ENCODE measurements around the gene SERTAD4. TPM values are rescaled to one million over a fixed set of nuclear protein-coding genes. Genes with fewer than 3 reads are reported as not detected.
"Not testable (repeated sequence)": the region's sequence is repeated elsewhere in the genome, so short reads cannot be mapped to it uniquely, and the experiment has no call there.

SERTAD4 gene
- not detected for polyA plus RNA-seq (ENCODE audit: low read depth in 6 of 6)

- no peaks in the 10 kb centered on the region for H3K36me3 Mint-ChIP-seq
- DNase-seq (no peak), ATAC-seq (ENCODE audit: low read depth in 2 of 2) (no peak)
- H3K27ac Mint-ChIP-seq = peak within 1 kb of the TSS in 1 of 6 donors; percentile 29
- peak within 1 kb of the TSS; percentile 23 to 81 (median 65) for H3K4me3 Mint-ChIP-seq
- peaks cover 30 to 57% (median 48%) of the 10 kb centered on the region in 3 donors for H3K27me3 Mint-ChIP-seq
- H3K9me3 Mint-ChIP-seq = no peaks in the 10 kb centered on the region
- peaks cover 4 to 14% (median 5%) of the 10 kb centered on the region in 3 donors for H3K4me1 Mint-ChIP-seq
These were observed at the start of gene SERTAD4 for GRCh38 chr1:210232511-210233215. SERTAD4 (plus strand) TSS chr1:210232796; CDS start chr1:210237961, 5,165 bp downstream.

GRCh38 chr1:210185063-210185462, 47.5 kb upstream of the SERTAD4 start:
- peaks cover 9 to 21% (median 11%) of the 10 kb centered on the region in 3 donors for H3K27me3 Mint-ChIP-seq
- no peak for DNase-seq
- H3K4me1 Mint-ChIP-seq = no peaks in the 10 kb centered on the region
- H3K27ac Mint-ChIP-seq = no peak overlapping the region
- H3K9me3 Mint-ChIP-seq = peaks cover 0 to 4% (median 0%) of the 10 kb centered on the region in 7 donors
- no peak overlapping the region for H3K4me3 Mint-ChIP-seq
- no peak for ATAC-seq (ENCODE audit: low read depth in 2 of 2)
- H3K36me3 Mint-ChIP-seq = no peaks in the 10 kb centered on the region

GRCh38 chr1:210187849-210188606, 44.6 kb upstream of the SERTAD4 start:
- not testable (repeated sequence) for ATAC-seq (ENCODE audit: low read depth in 2 of 2); DNase-seq; H3K4me3 Mint-ChIP-seq; H3K9me3 Mint-ChIP-seq; H3K36me3 Mint-ChIP-seq; H3K4me1 Mint-ChIP-seq; H3K27me3 Mint-ChIP-seq; H3K27ac Mint-ChIP-seq

GRCh38 chr1:210189426-210189825, 43.2 kb upstream of the SERTAD4 start:
- H3K36me3 Mint-ChIP-seq = no peaks in the 10 kb centered on the region
- ATAC-seq (ENCODE audit: low read depth in 2 of 2) = no peak
- H3K27me3 Mint-ChIP-seq = peaks cover 0 to 5% (median 0%) of the 10 kb centered on the region in 3 donors

GRCh38 chr1:210195635-210196160, 36.9 kb upstream of the SERTAD4 start:
- Mint-ChIP-seq H3K36me3 (peaks cover 0 to 5% of the 10 kb centered on the region in 2 donors), H3K27ac (peak overlapping the region in 1 of 6 donors; percentile 71), H3K27me3 (peaks cover 1 to 4% (median 3%) of the 10 kb centered on the region in 3 donors), H3K9me3 (peaks cover 0 to 10% (median 5%) of the 10 kb centered on the region in 7 donors), H3K4me1 (no peaks in the 10 kb centered on the region), H3K4me3 (no peak overlapping the region)
- DNase-seq (no peak), ATAC-seq (ENCODE audit: low read depth in 2 of 2) (no peak)

More at GRCh38 chr1:210189426-210189825, 43.2 kb upstream of the SERTAD4 start:
- Mint-ChIP-seq H3K4me3 (no peak overlapping the region), H3K9me3 (peaks cover 0 to 4% (median 0%) of the 10 kb centered on the region in 7 donors), H3K27ac (no peak overlapping the region), H3K4me1 (no peaks in the 10 kb centered on the region)
- DNase-seq = no peak

- Mint-ChIP-seq H3K27me3 (peaks cover 4 to 10% (median 5%) of the 10 kb centered on the region in 3 donors), H3K27ac (peak overlapping the region in 1 of 6 donors; percentile 7)
- H3K36me3 Mint-ChIP-seq; ATAC-seq (ENCODE audit: low read depth in 2 of 2); H3K4me3 Mint-ChIP-seq; DNase-seq; H3K9me3 Mint-ChIP-seq; H3K4me1 Mint-ChIP-seq: not testable (repeated sequence)
These were observed 36.3 kb upstream of the SERTAD4 start for GRCh38 chr1:210196266-210196665.

GRCh38 chr1:210198840-210199239, 33.8 kb upstream of the SERTAD4 start:
- no peak overlapping the region for H3K4me3 Mint-ChIP-seq
- H3K27me3 Mint-ChIP-seq = peaks cover 9 to 14% (median 10%) of the 10 kb centered on the region in 3 donors
- peaks cover 0 to 10% (median 5%) of the 10 kb centered on the region in 7 donors for H3K9me3 Mint-ChIP-seq
- ATAC-seq (ENCODE audit: low read depth in 2 of 2) (no peak), DNase-seq (no peak)
- no peaks in the 10 kb centered on the region for H3K4me1 Mint-ChIP-seq
- peaks cover 0 to 5% of the 10 kb centered on the region in 2 donors for H3K36me3 Mint-ChIP-seq
- no peak overlapping the region for H3K27ac Mint-ChIP-seq

GRCh38 chr1:210200124-210200736, 32.4 kb upstream of the SERTAD4 start:
- no peak overlapping the region for H3K27ac Mint-ChIP-seq
- peaks cover 0 to 10% (median 5%) of the 10 kb centered on the region in 7 donors for H3K9me3 Mint-ChIP-seq
- H3K36me3 Mint-ChIP-seq = peaks cover 0 to 5% of the 10 kb centered on the region in 2 donors
- H3K27me3 Mint-ChIP-seq = peaks cover 9 to 16% (median 16%) of the 10 kb centered on the region in 3 donors
- H3K4me3 Mint-ChIP-seq = no peak overlapping the region
- DNase-seq (no peak), ATAC-seq (ENCODE audit: low read depth in 2 of 2) (no peak)
- no peaks in the 10 kb centered on the region for H3K4me1 Mint-ChIP-seq

- H3K36me3 Mint-ChIP-seq = no peaks in the 10 kb centered on the region
- peaks cover 12 to 25% (median 25%) of the 10 kb centered on the region in 3 donors for H3K27me3 Mint-ChIP-seq
- peaks cover 0 to 3% (median 0%) of the 10 kb centered on the region in 3 donors for H3K4me1 Mint-ChIP-seq
- ATAC-seq (ENCODE audit: low read depth in 2 of 2) (no peak), DNase-seq (no peak)
- H3K27ac Mint-ChIP-seq = no peak overlapping the region
- no peak overlapping the region for H3K4me3 Mint-ChIP-seq
- H3K9me3 Mint-ChIP-seq = peaks cover 0 to 13% (median 2%) of the 10 kb centered on the region in 7 donors
These were observed 30.9 kb upstream of the SERTAD4 start for GRCh38 chr1:210201681-210202080.

GRCh38 chr1:210207597-210208450, 24.8 kb upstream of the SERTAD4 start:
- ATAC-seq (ENCODE audit: low read depth in 2 of 2) = no peak
- peaks cover 2 to 7% (median 4%) of the 10 kb centered on the region in 7 donors for H3K9me3 Mint-ChIP-seq
- H3K27me3 Mint-ChIP-seq = peaks cover 19 to 34% (median 29%) of the 10 kb centered on the region in 3 donors
- no peak for DNase-seq
- no peak overlapping the region for H3K27ac Mint-ChIP-seq
- H3K4me3 Mint-ChIP-seq = no peak overlapping the region
- no peaks in the 10 kb centered on the region for H3K36me3 Mint-ChIP-seq
- H3K4me1 Mint-ChIP-seq = peaks cover 0 to 3% (median 0%) of the 10 kb centered on the region in 3 donors

GRCh38 chr1:210213335-210213734, 19.3 kb upstream of the SERTAD4 start:
- H3K27me3 Mint-ChIP-seq = peaks cover 26 to 33% (median 28%) of the 10 kb centered on the region in 3 donors

GRCh38 chr1:210214573-210215409, 17.8 kb upstream of the SERTAD4 start:
- Mint-ChIP-seq H3K4me1 (no peaks in the 10 kb centered on the region), H3K27me3 (peaks cover 22 to 33% (median 24%) of the 10 kb centered on the region in 3 donors), H3K36me3 (no peaks in the 10 kb centered on the region), H3K4me3 (no peak overlapping the region), H3K9me3 (peaks cover 0 to 4% (median 0%) of the 10 kb centered on the region in 7 donors), H3K27ac (peak overlapping the region in 1 of 6 donors; percentile 24)
- DNase-seq (no peak), ATAC-seq (ENCODE audit: low read depth in 2 of 2) (no peak)

More at GRCh38 chr1:210213335-210213734, 19.3 kb upstream of the SERTAD4 start:
- no peak for ATAC-seq (ENCODE audit: low read depth in 2 of 2)
- Mint-ChIP-seq H3K4me3 (no peak overlapping the region), H3K4me1 (no peaks in the 10 kb centered on the region), H3K9me3 (peaks cover 0 to 6% (median 2%) of the 10 kb centered on the region in 7 donors), H3K27ac (no peak overlapping the region), H3K36me3 (no peaks in the 10 kb centered on the region)
- DNase-seq = no peak

All from naive B cell (primary cell).